ENCODE measurements around the gene ERO1B.

GRCh38 chr1:236311040-236311439 is 29.3 kb upstream of the ERO1B start:
- TF ChIP-seq CTCF (IDR thresholded peaks at IDR 0.05; ENCODE audit: low read length) = no peak; the same call in 1 of the 2 replicates
- no peak for TF ChIP-seq EZH2 (IDR thresholded peaks at IDR 0.05; ENCODE audit: borderline replicate concordance, low read length)

All from OCI-LY1 (cell line).